A549 treated with DMSO at 1 μM for 4 hours (cell line): ENCODE data around the gene NOLC1. TPM values are rescaled to one million over a fixed set of nuclear protein-coding genes. Genes with fewer than 3 reads are reported as not detected.

Experiments used
- total RNA-seq: library from RNA; stranded (reverse); fragments of 200-300 nt; extraction: Qiagen RNA extraction; gene quantifications from 5 replicates; pipeline ENCODE4 v1.2.3, GENCODE V29; 2022; ENCODE audit warnings: low read depth

The NOLC1 gene
- 198 to 200 TPM (median 200 TPM) in 5 replicates for total RNA-seq

GRCh38 chr10:102151774-102152544 lies at the start of gene NOLC1:
TSS of gene NOLC1 (plus strand) at chr10:102152389. CDS start at chr10:102152411, 22 bp downstream.

DNA sequence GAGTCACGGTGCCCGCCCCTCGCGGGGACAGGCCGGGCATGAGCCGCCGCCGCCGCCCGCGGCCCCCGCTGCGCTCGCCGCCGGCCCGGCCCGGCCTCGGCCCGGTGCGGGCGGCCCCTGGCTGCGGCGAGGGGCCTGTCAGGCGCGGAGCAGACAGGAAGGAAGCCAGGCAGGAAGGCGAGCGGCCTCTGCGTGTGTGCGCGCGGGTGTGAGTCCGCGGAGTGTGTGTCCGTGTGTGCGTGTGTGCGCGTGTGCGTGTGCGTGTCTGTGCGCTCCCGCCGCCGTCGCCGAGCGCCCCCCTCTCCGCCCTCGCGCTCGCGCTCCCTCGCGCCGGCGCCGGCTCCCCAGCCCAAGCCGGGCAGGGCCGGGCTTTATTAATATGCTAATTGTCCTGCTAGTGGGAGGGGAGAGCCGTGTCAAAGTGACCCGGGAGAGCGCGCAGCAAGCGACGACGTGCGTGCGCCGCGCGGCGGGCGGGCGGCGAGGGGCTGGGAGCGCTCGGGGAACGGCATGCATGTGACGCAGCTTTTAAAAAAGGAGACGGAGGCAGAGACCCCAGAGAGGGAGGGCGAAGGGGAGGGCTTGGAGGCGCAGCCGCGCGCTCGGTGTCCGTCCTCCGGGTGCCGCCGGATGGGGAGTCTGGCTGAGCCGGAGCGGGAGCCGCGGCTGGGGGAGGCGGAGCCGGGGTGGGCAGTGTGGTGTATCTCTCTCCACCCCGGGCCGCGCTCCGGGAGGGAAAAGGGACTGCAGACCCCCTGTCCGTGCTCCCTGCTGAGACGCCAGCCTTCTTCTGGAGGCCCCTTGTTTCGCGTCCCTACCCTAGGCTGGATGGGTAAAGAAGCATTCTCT lies 31.8 kb upstream of the NOLC1 start, which contains the start of gene LDB1:
Gene LDB1, minus strand, starts transcription at position 227 of the 849 bp plus-strand sequence. CDS start 258 bp downstream, outside the sequence.

DNA sequence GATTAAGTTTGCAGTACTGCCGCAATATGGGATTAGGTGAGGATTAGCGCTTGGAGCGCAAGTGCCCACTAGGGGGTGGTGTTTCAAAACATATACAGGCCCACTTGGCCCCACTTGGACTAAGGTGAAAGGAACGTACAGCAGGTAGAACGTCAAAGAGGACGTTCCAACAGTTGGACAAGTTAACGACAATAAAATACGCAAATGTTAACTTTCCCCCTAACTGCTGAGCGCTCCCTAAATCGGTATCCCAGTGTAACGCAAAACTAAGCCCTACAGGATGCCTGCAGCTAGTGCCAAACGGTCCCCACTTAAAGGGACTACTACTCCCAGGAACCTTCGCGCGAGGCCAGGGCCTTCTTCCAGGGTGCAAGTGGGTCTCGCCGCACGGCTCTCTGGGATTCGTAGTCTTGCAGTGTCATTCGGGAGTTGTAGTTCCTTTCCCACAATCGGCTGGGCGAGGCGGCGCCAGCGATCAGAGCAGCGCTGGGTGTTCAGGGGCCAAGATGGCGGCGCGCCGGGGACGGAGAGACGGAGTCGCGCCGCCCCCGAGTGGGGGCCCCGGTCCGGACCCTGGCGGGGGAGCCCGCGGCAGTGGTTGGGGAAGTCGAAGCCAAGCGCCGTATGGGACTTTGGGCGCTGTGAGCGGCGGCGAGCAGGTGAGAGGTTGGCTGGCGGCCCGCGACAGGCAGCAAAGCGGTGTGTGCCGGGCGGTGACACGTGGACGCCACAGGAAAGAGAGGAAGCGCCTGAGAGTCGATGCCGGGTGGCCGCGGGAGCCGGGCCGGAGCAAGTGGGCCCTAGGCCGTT lies 19.4 kb upstream of the NOLC1 start, which contains the start of gene PPRC1:
Gene PPRC1, plus strand, starts transcription at position 478 of the 810 bp plus-strand sequence. Its CDS starts 29 bp downstream, at position 507.

Other genes with a start within 250 kb of the NOLC1 start
- 11.9 to 12.7 TPM (median 12.6 TPM) in 5 replicates for gene ARMH3, start 96.2 kb upstream of the NOLC1 start, total RNA-seq
- gene HPS6, start 87.0 kb upstream of the NOLC1 start, total RNA-seq, result 28.9 to 36.0 TPM (median 34.4 TPM) in 5 replicates
- gene LDB1, start 32.0 kb upstream of the NOLC1 start, total RNA-seq, result 32.9 to 44.4 TPM (median 40.0 TPM) in 5 replicates
- 54.6 to 69.2 TPM (median 61.3 TPM) in 5 replicates for gene PPRC1, start 19.3 kb upstream of the NOLC1 start, total RNA-seq
- 0.22 to 0.39 TPM (median 0.23 TPM) in 5 replicates for gene ELOVL3, start 73.9 kb downstream of the NOLC1 start, total RNA-seq
- gene PITX3, start 89.1 kb downstream of the NOLC1 start, total RNA-seq, result 0.25 to 0.37 TPM (median 0.30 TPM) in 4 of 5 replicates, not detected in the other
- gene GBF1, start 93.1 kb downstream of the NOLC1 start, total RNA-seq, result 20.4 to 29.7 TPM (median 27.3 TPM) in 5 replicates
- 73.7 to 124 TPM (median 95.5 TPM) in 5 replicates for gene NFKB2, start 243.3 kb downstream of the NOLC1 start, total RNA-seq